ENCODE measurements around the gene COL27A1.

COL27A1 gene

GRCh38 chr9:114290561-114290986 lies 135.2 kb downstream of the COL27A1 start:
- DNase-seq = no peak

- DNase-seq = peak; percentile 40 to 68 (median 65)
These were observed 135.7 kb downstream of the COL27A1 start for GRCh38 chr9:114291064-114291474.

GRCh38 chr9:114291886-114292590 lies 136.7 kb downstream of the COL27A1 start:
- no peak for DNase-seq

- DNase-seq = no peak
These were observed 139.3 kb downstream of the COL27A1 start for GRCh38 chr9:114294664-114295063.

GRCh38 chr9:114296338-114296737 lies 141.0 kb downstream of the COL27A1 start:
- no peak for DNase-seq

GRCh38 chr9:114299286-114300152 lies 144.2 kb downstream of the COL27A1 start:
- no peak for DNase-seq

- DNase-seq = no peak
These were observed 145.0 kb downstream of the COL27A1 start for GRCh38 chr9:114300153-114300845.

- DNase-seq = no peak
These were observed 145.8 kb downstream of the COL27A1 start for GRCh38 chr9:114300846-114301797.

- DNase-seq = no peak
These were observed 146.6 kb downstream of the COL27A1 start for GRCh38 chr9:114301798-114302565.

GRCh38 chr9:114302727-114303126 lies 147.4 kb downstream of the COL27A1 start:
- no peak for DNase-seq

- no peak for DNase-seq
These were observed 148.2 kb downstream of the COL27A1 start for GRCh38 chr9:114303571-114303970.

- DNase-seq = no peak
These were observed 148.6 kb downstream of the COL27A1 start for GRCh38 chr9:114303977-114304376.

- no peak for DNase-seq
These were observed 149.3 kb downstream of the COL27A1 start for GRCh38 chr9:114304416-114305188.

GRCh38 chr9:114307899-114308267 lies 152.5 kb downstream of the COL27A1 start:
- DNase-seq = no peak

- no peak for DNase-seq
These were observed 153.1 kb downstream of the COL27A1 start for GRCh38 chr9:114308361-114308950.

- DNase-seq = no peak
These were observed 153.8 kb downstream of the COL27A1 start for GRCh38 chr9:114309096-114309495.

GRCh38 chr9:114310471-114311450 lies 155.4 kb downstream of the COL27A1 start:
- DNase-seq = no peak

- DNase-seq = no peak
These were observed 156.5 kb downstream of the COL27A1 start for GRCh38 chr9:114311571-114312512.

Data from activated naive CD4-positive, alpha-beta T cell (primary cell).